ENCODE measurements around the gene SLC16A11. TPM values are rescaled to one million over a fixed set of nuclear protein-coding genes. Genes with fewer than 3 reads are reported as not detected.
A peak's percentile ranks its signal among the peaks of the same experiment; 100 is the strongest.
"Not testable (repeated sequence)": the region's sequence is repeated elsewhere in the genome, so short reads cannot be mapped to it uniquely, and the experiment has no call there.

Gene SLC16A11
- total RNA-seq, result not detected

GRCh38 chr17:7043497-7044198 lies at the start of gene SLC16A11:
Gene SLC16A11, minus strand, starts transcription at chr17:7044092. Its CDS starts 579 bp downstream, at chr17:7043513.
- peak in 1 of 2 donors; percentile 34 for DNase-seq (ENCODE audit: low spot score in 2 of 2)
- no peak for FAIRE-seq

GRCh38 chr17:7091311-7092005 lies 47.6 kb upstream of the SLC16A11 start:
- DNase-seq (ENCODE audit: low spot score in 2 of 2); FAIRE-seq: not testable (repeated sequence)

- FAIRE-seq; DNase-seq (ENCODE audit: low spot score in 2 of 2): not testable (repeated sequence)
Measured at GRCh38 chr17:7089570-7089969, 45.7 kb upstream of the SLC16A11 start.

- not testable (repeated sequence) for FAIRE-seq; DNase-seq (ENCODE audit: low spot score in 2 of 2)
Measured at GRCh38 chr17:7088442-7088841, 44.5 kb upstream of the SLC16A11 start.

- FAIRE-seq, result no peak
- no peak for DNase-seq (ENCODE audit: low spot score in 2 of 2)
Measured at GRCh38 chr17:7084088-7084487, 40.2 kb upstream of the SLC16A11 start.

- DNase-seq (ENCODE audit: low spot score in 2 of 2) (no peak), FAIRE-seq (no peak)
Measured at GRCh38 chr17:7083592-7083991, 39.7 kb upstream of the SLC16A11 start.

GRCh38 chr17:7081341-7082062 lies 37.6 kb upstream of the SLC16A11 start:
- DNase-seq (ENCODE audit: low spot score in 2 of 2), result no peak
- FAIRE-seq, result no peak

- DNase-seq (ENCODE audit: low spot score in 2 of 2), result no peak
- no peak for FAIRE-seq
Measured at GRCh38 chr17:7080456-7081041, 36.7 kb upstream of the SLC16A11 start.

- no peak for DNase-seq (ENCODE audit: low spot score in 2 of 2)
- FAIRE-seq, result no peak
Measured at GRCh38 chr17:7079581-7080455, 35.9 kb upstream of the SLC16A11 start, which contains the start of gene CLEC10A. Gene CLEC10A, minus strand, starts transcription at chr17:7080251. Its CDS starts 1,439 bp downstream, at chr17:7078812.

- no peak for FAIRE-seq
- DNase-seq (ENCODE audit: low spot score in 2 of 2), result no peak
Measured at GRCh38 chr17:7078711-7079110, 34.8 kb upstream of the SLC16A11 start.

GRCh38 chr17:7077911-7078546 lies 34.1 kb upstream of the SLC16A11 start:
- FAIRE-seq (no peak), DNase-seq (ENCODE audit: low spot score in 2 of 2) (no peak)

GRCh38 chr17:7074931-7075330 lies 31.0 kb upstream of the SLC16A11 start:
- FAIRE-seq (no peak), DNase-seq (ENCODE audit: low spot score in 2 of 2) (no peak)

- FAIRE-seq (no peak), DNase-seq (ENCODE audit: low spot score in 2 of 2) (no peak)
Measured at GRCh38 chr17:7072406-7072805, 28.5 kb upstream of the SLC16A11 start.

- no peak for DNase-seq (ENCODE audit: low spot score in 2 of 2)
- FAIRE-seq, result no peak
Measured at GRCh38 chr17:7070712-7071111, 26.8 kb upstream of the SLC16A11 start.

GRCh38 chr17:7068268-7068667 lies 24.4 kb upstream of the SLC16A11 start:
- FAIRE-seq (no peak), DNase-seq (ENCODE audit: low spot score in 2 of 2) (no peak)

GRCh38 chr17:7067198-7067597 lies 23.3 kb upstream of the SLC16A11 start:
- FAIRE-seq (no peak), DNase-seq (ENCODE audit: low spot score in 2 of 2) (no peak)

GRCh38 chr17:7064261-7064660 lies 20.4 kb upstream of the SLC16A11 start:
- DNase-seq (ENCODE audit: low spot score in 2 of 2) (no peak), FAIRE-seq (no peak)

GRCh38 chr17:7063518-7064094 lies 19.7 kb upstream of the SLC16A11 start:
- no peak for FAIRE-seq
- DNase-seq (ENCODE audit: low spot score in 2 of 2), result no peak
